Keratinocyte (primary cell): ENCODE results near the gene CACNA1S. TPM values are rescaled to one million over a fixed set of nuclear protein-coding genes. Genes with fewer than 3 reads are reported as not detected.

Experiments
- DNase-seq: peaks from one replicate; pipeline ENCODE4 v3.0.0-alpha.2; 2011; ENCODE audit warnings: low read depth, missing footprints, low spot score
- FAIRE-seq: peaks from 2 replicates; lab custom pipeline; 2011; peaks lifted over from hg19 to GRCh38; lab: Jason Lieb, UNC
- H2AFZ ChIP-seq: 2 replicates; pipeline ENCODE4 v1.6.0; 2012; ENCODE audit warnings: low read length, control low read depth, inconsistent platforms; ENCODE audit not compliant: control insufficient read depth
- H3K27ac ChIP-seq: 2 replicates; pipeline ENCODE4 v1.5.1; 2011; ENCODE audit warnings: low read length; ENCODE audit not compliant: control insufficient read depth, insufficient read depth
- H3K27me3 ChIP-seq: 3 replicates; pipeline ENCODE4 v1.6.0; 2011; ENCODE audit warnings: low read length; ENCODE audit not compliant: control insufficient read depth, insufficient read depth; ENCODE audit errors: extremely low read depth
- H3K36me3 ChIP-seq, 2 experiments: 2 replicates in 1 of 2; 3 replicates in 1 of 2; pipeline ENCODE4 v1.5.1; 2011; ENCODE audit warnings: low read length in 2 of 2, mild to moderate bottlenecking in 1 of 2; ENCODE audit not compliant: control insufficient read depth in 2 of 2, insufficient read depth in 2 of 2; ENCODE audit errors: extremely low read depth in 1 of 2
- H3K4me1 ChIP-seq: 3 replicates; pipeline ENCODE4 v1.5.1; 2011; ENCODE audit warnings: low read length; ENCODE audit not compliant: control insufficient read depth, insufficient read depth; ENCODE audit errors: extremely low read depth
- H3K4me2 ChIP-seq: 3 replicates; pipeline ENCODE4 v1.6.0; 2011; ENCODE audit warnings: low read depth, low read length; ENCODE audit not compliant: control insufficient read depth, insufficient read depth; ENCODE audit errors: extremely low read depth
- H3K4me3 ChIP-seq, 3 experiments: fragments of 200-600 bp in 1 of 3; sonication (generic) in 1 of 3; 2 replicates in 2 of 3; 3 replicates in 1 of 3; pipeline ENCODE4 v1.5.1; 2011 to 2016; ENCODE audit warnings: low read length in 3 of 3, mild to moderate bottlenecking in 3 of 3, control low read depth in 2 of 3, inconsistent platforms in 1 of 3, low read depth in 1 of 3, mixed read lengths in 1 of 3, mixed run types in 1 of 3, moderate library complexity in 1 of 3; ENCODE audit not compliant: control insufficient read depth in 2 of 3, insufficient read depth in 2 of 3; ENCODE audit errors: extremely low read depth in 1 of 3
- H3K79me2 ChIP-seq: 2 replicates; pipeline ENCODE4 v1.6.0; 2012; ENCODE audit warnings: low read length; ENCODE audit not compliant: control insufficient read depth, insufficient read depth
- H3K9ac ChIP-seq: 3 replicates; pipeline ENCODE4 v1.6.0; 2011; ENCODE audit warnings: low read length; ENCODE audit not compliant: control insufficient read depth, insufficient read depth; ENCODE audit errors: extremely low read depth
- H3K9me1 ChIP-seq: 3 replicates; pipeline ENCODE4 v1.6.0; 2011; ENCODE audit warnings: low read length; ENCODE audit not compliant: control insufficient read depth, insufficient read depth; ENCODE audit errors: extremely low read depth
- H3K9me3 ChIP-seq: 2 replicates; pipeline ENCODE4 v1.5.1; 2012; ENCODE audit warnings: low read depth, low read length; ENCODE audit not compliant: control insufficient read depth
- H4K20me1 ChIP-seq: 3 replicates; pipeline ENCODE4 v1.6.0; 2011; ENCODE audit warnings: low read length; ENCODE audit not compliant: control insufficient read depth, insufficient read depth; ENCODE audit errors: extremely low read depth
- CTCF ChIP-seq, 3 experiments: IDR thresholded peaks in 1 of 3; conservative IDR thresholded peaks in 1 of 3; optimal IDR thresholded peaks in 1 of 3; 2 replicates in 2 of 3; 3 replicates in 1 of 3; pipeline versions ENCODE3 to v1.5.1; 2011; ENCODE audit warnings: low read length in 3 of 3, mild to moderate bottlenecking in 3 of 3, moderate library complexity in 2 of 3, control low read depth in 1 of 3, inconsistent platforms in 1 of 3; ENCODE audit not compliant: insufficient read depth in 2 of 3; ENCODE audit errors: extremely low read depth in 1 of 3
- EZH2 ChIP-seq: IDR thresholded peaks from one replicate; pipeline ENCODE4 v1.6.1; 2012; ENCODE audit warnings: inconsistent platforms, mild to moderate bottlenecking, low read length, moderate library complexity
- dilution Hi-C: fragments of 300-500 bp; cut with MboI; formaldehyde crosslinking; loops from one replicate; pipeline ENCODE4 v1.7.0; 2020; ENCODE audit warnings: low sequenced_read_pairs; ENCODE audit not compliant: extremely low pct_ligation_motif_present
- polyA plus RNA-seq, 5 experiments: library from polyadenylated mRNA; depleted of rRNA in 3 of 5; stranded (reverse) in 3 of 5; stranded (forward) in 1 of 5; unstranded in 1 of 5; fragments of >200 nt; gene quantifications; 1 replicate in 1 of 5; 2 replicates in 3 of 5; 3 replicates in 1 of 5; pipeline versions ENCODE4 v1.2.1 to v1.2.3, GENCODE V29; 2011 to 2012; ENCODE audit warnings: missing spikeins in 2 of 5, low read depth in 1 of 5, low replicate concordance in 1 of 5

The CACNA1S gene
- polyA plus RNA-seq, 1 donor (not counting 4 experiments of a cell fraction or from before 2014, with no cell fraction given): not detected

- Histone ChIP-seq H3K9me3 (no peaks in the 10 kb centered on the region), H3K36me3 (no peaks in the 10 kb centered on the region), H2AFZ (no peak overlapping the region), H3K4me2 (no peak overlapping the region), H3K9ac (no peak overlapping the region), H3K4me3 (no peak overlapping the region), H3K9me1 (no peaks in the 10 kb centered on the region), H3K27me3 (peaks cover 15% of the 10 kb centered on the region), H3K4me1 (peaks cover 13% of the 10 kb centered on the region), H3K27ac (no peak overlapping the region), H4K20me1 (no peaks in the 10 kb centered on the region), H3K79me2 (no peaks in the 10 kb centered on the region)
- TF ChIP-seq EZH2 (no peak), CTCF (optimal IDR thresholded peaks at IDR 0.05 in 1 of 3, IDR thresholded peaks at IDR 0.05 in 1 of 3, conservative IDR thresholded peaks at IDR 0.05 in 1 of 3; ENCODE audit: extremely low read depth in 1 of 3, insufficient read depth in 2 of 3, low read length in 3 of 3) (no peak)
- DNase-seq (no peak), FAIRE-seq (no peak)
- dilution Hi-C loops: no loop called here
Observed at GRCh38 chr1:201093561-201093960, 18.7 kb downstream of the CACNA1S start.

GRCh38 chr1:201092738-201093137, 19.5 kb downstream of the CACNA1S start:
- DNase-seq: no peak
- dilution Hi-C loops: no loop called here
- Histone ChIP-seq H4K20me1 (no peaks in the 10 kb centered on the region), H3K79me2 (no peaks in the 10 kb centered on the region), H3K9me3 (no peaks in the 10 kb centered on the region), H3K36me3 (no peaks in the 10 kb centered on the region), H3K9me1 (no peaks in the 10 kb centered on the region), H3K4me3 (no peak overlapping the region), H3K27me3 (peaks cover 17% of the 10 kb centered on the region), H3K27ac (no peak overlapping the region), H3K4me1 (peaks cover 16% of the 10 kb centered on the region), H2AFZ (no peak overlapping the region), H3K9ac (no peak overlapping the region), H3K4me2 (no peak overlapping the region)
- FAIRE-seq: no peak
- TF ChIP-seq CTCF (optimal IDR thresholded peaks at IDR 0.05 in 1 of 3, IDR thresholded peaks at IDR 0.05 in 1 of 3, conservative IDR thresholded peaks at IDR 0.05 in 1 of 3; ENCODE audit: extremely low read depth in 1 of 3, insufficient read depth in 2 of 3, low read length in 3 of 3): no peak
- TF ChIP-seq EZH2: no peak
